ENCODE results near the gene FAM20C.

Gene FAM20C

GRCh38 chr7:159370-160270 lies 32.8 kb upstream of the FAM20C start:
- no peak for DNase-seq

- DNase-seq = no peak
Measured at GRCh38 chr7:160958-161725, 31.2 kb upstream of the FAM20C start.

- DNase-seq = no peak
Measured at GRCh38 chr7:162632-163297, 29.6 kb upstream of the FAM20C start.

- DNase-seq = no peak
Measured at GRCh38 chr7:163298-163695, 29.1 kb upstream of the FAM20C start.

GRCh38 chr7:163971-164881 lies 28.1 kb upstream of the FAM20C start:
- DNase-seq = no peak

- DNase-seq = no peak
Measured at GRCh38 chr7:164882-165660, 27.3 kb upstream of the FAM20C start.

GRCh38 chr7:165661-166337 lies 26.6 kb upstream of the FAM20C start:
- no peak for DNase-seq

- DNase-seq = no peak
Measured at GRCh38 chr7:166338-167060, 25.9 kb upstream of the FAM20C start.

GRCh38 chr7:167090-167855 lies 25.1 kb upstream of the FAM20C start:
- DNase-seq = no peak

- DNase-seq = no peak
Measured at GRCh38 chr7:167976-168791, 24.2 kb upstream of the FAM20C start.

- no peak for DNase-seq
Measured at GRCh38 chr7:169276-170172, 22.8 kb upstream of the FAM20C start.

- no peak for DNase-seq
Measured at GRCh38 chr7:170551-171363, 21.6 kb upstream of the FAM20C start.

GRCh38 chr7:171364-171904 lies 20.9 kb upstream of the FAM20C start:
- no peak for DNase-seq

GRCh38 chr7:171912-172515 lies 20.4 kb upstream of the FAM20C start:
- DNase-seq = no peak

- DNase-seq = no peak
Measured at GRCh38 chr7:173209-173918, 19.0 kb upstream of the FAM20C start.
